ENCODE data around the gene PDE7B.

DNA sequence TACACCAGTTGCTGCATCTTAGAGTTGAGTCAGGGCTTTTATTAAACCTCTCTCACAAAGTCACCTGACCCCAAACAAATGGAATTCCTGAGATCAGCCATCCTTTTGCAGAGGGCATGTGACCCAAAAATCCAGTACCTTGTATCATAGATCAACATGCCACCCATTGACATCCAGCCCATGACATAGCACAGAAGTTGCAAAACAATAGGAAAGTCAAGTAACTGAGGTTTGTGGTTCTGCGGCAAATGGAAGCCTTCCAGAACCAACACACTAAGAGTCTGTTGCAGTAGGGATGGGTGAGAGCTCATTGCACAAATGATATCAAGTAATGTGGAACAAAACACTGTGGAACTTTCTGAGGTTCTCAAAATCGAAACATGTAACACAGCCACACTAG, 111.2 kb downstream of the PDE7B start:
- TF ChIP-seq CTCF (IDR thresholded peaks at IDR 0.05) (no peak), POLR2A (IDR thresholded peaks at IDR 0.05) (no peak)

Data from Peyer's patch (tissue), 4 donors.